PFSK-1 (cell line): ENCODE measurements around the gene C3orf20.

Source experiments
- FOXP2 ChIP-seq: optimal IDR thresholded peaks from 2 replicates; pipeline ENCODE3; 2011; ENCODE audit warnings: borderline replicate concordance, control low read depth, inconsistent platforms; ENCODE audit not compliant: insufficient read depth; ENCODE audit errors: extremely low read length, extremely low read depth
- POLR2AphosphoS5 ChIP-seq: IDR thresholded peaks from 2 replicates; pipeline ENCODE4 v1.6.1; 2012; ENCODE audit warnings: low read depth, mild to moderate bottlenecking, control low read depth, low read length, moderate library complexity
- SIN3A ChIP-seq: IDR thresholded peaks from 2 replicates; pipeline ENCODE4 v1.6.1; 2012; ENCODE audit warnings: mild to moderate bottlenecking, low read length, moderate library complexity, borderline replicate concordance; ENCODE audit not compliant: insufficient read depth
- TAF1 ChIP-seq: IDR thresholded peaks from 2 replicates; pipeline ENCODE4 v1.6.1; 2012; ENCODE audit warnings: low read length, control low read depth, borderline replicate concordance; ENCODE audit not compliant: insufficient read depth
- TF ChIP-seq, protein P1 (sequence below), 2 experiments: IDR thresholded peaks; 2 replicates each; pipeline versions ENCODE4 v1.6.1 to v1.8.0; 2011 to 2012; ENCODE audit warnings: low read depth in 2 of 2, low read length in 2 of 2, control low read depth in 1 of 2, inconsistent platforms in 1 of 2, mild to moderate bottlenecking in 1 of 2, moderate library complexity in 1 of 2; ENCODE audit not compliant: insufficient read depth in 1 of 2

Gene C3orf20

GRCh38 chr3:14783480-14784086 lies 108.6 kb downstream of the C3orf20 start:
- TF ChIP-seq, protein P1, sequence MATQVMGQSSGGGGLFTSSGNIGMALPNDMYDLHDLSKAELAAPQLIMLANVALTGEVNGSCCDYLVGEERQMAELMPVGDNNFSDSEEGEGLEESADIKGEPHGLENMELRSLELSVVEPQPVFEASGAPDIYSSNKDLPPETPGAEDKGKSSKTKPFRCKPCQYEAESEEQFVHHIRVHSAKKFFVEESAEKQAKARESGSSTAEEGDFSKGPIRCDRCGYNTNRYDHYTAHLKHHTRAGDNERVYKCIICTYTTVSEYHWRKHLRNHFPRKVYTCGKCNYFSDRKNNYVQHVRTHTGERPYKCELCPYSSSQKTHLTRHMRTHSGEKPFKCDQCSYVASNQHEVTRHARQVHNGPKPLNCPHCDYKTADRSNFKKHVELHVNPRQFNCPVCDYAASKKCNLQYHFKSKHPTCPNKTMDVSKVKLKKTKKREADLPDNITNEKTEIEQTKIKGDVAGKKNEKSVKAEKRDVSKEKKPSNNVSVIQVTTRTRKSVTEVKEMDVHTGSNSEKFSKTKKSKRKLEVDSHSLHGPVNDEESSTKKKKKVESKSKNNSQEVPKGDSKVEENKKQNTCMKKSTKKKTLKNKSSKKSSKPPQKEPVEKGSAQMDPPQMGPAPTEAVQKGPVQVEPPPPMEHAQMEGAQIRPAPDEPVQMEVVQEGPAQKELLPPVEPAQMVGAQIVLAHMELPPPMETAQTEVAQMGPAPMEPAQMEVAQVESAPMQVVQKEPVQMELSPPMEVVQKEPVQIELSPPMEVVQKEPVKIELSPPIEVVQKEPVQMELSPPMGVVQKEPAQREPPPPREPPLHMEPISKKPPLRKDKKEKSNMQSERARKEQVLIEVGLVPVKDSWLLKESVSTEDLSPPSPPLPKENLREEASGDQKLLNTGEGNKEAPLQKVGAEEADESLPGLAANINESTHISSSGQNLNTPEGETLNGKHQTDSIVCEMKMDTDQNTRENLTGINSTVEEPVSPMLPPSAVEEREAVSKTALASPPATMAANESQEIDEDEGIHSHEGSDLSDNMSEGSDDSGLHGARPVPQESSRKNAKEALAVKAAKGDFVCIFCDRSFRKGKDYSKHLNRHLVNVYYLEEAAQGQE (IDR thresholded peaks at IDR 0.05; ENCODE audit: insufficient read depth in 1 of 2, low read depth in 2 of 2, low read length in 2 of 2), result no peak
- TF ChIP-seq FOXP2, result no peak
- TF ChIP-seq SIN3A, result no peak
- no peak for TF ChIP-seq POLR2AphosphoS5
- no peak for TF ChIP-seq TAF1

- TF ChIP-seq POLR2AphosphoS5 (no peak), FOXP2 (no peak), TAF1 (no peak), SIN3A (no peak)
- TF ChIP-seq, protein P1 (IDR thresholded peaks at IDR 0.05; ENCODE audit: insufficient read depth in 1 of 2, low read depth in 2 of 2, low read length in 2 of 2), result no peak
Observed at GRCh38 chr3:14784087-14784681, 109.2 kb downstream of the C3orf20 start.

DNA sequence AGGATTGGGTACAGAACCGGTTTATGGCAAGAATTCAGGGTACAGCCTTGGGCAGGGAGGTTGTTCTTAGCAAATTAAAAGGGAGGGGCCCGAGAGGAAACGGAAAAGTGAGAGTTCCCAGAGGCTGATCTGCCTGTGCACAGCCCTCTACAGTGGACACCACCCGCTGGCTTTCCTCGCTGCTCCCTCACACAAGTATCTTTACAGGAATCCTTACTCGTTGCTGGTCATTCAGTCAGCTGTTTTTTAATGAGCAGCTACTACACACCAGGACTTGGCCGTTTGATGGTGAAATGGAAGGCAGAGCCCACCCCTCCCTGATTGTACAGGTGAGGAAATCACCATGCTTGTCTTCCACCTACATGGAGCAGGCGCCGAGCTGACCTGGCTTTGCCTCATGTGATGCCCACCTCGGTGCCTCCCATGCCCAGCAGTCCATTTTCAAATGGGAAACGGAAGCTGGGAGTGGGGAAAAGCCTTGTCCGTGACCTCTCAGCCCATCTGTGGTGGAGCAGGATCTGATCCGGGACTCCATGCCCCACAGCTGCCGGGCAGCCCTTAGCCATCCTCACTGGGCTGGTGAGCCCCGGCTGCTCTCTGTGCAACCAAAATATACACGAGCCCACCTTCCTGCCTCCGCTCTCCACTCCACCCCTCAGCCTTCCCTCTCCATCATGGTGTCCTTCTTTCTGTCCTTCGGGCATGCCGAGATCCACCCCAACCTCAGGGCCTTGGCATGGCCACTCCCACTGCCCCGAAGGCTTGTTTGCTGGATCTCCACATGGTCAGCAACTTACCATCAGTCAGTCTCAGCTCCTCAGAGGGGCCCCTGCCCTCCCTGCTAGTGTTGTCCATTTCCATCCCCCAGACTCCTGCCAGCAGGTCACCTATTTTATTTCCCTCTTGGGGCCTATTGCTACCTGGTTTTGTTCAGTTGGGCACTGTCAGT lies 110.5 kb downstream of the C3orf20 start:
- TF ChIP-seq POLR2AphosphoS5 (no peak), TAF1 (no peak)

- TF ChIP-seq SIN3A, result no peak
- TF ChIP-seq, protein P1 (IDR thresholded peaks at IDR 0.05; ENCODE audit: insufficient read depth in 1 of 2, low read depth in 2 of 2, low read length in 2 of 2), result no peak
- TF ChIP-seq FOXP2, result no peak
- TF ChIP-seq TAF1, result no peak
- TF ChIP-seq POLR2AphosphoS5, result no peak
Observed at GRCh38 chr3:14786369-14786768, 111.4 kb downstream of the C3orf20 start.

DNA sequence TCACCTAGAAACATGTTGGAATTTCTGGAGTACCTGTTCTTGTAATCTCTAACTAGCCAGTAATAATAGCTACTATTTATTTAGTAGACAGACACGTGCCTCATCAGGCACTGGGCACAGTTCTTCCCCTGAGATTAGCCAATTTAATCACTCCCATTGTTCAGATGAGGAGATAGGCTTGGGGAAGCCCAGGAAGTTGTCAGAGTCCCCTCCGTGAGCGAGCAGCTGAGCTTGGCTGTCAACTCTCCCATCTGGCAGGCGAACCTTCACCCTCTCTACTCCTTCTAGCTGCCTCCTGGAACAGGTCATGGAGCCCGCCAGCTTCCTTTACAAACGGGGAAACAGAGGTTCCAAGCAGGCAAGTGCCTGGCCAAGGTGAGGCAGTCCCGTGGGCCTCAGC lies 112.7 kb downstream of the C3orf20 start:
- TF ChIP-seq TAF1 (no peak), FOXP2 (no peak), SIN3A (no peak), POLR2AphosphoS5 (no peak)
- TF ChIP-seq, protein P1 (IDR thresholded peaks at IDR 0.05; ENCODE audit: insufficient read depth in 1 of 2, low read depth in 2 of 2, low read length in 2 of 2), result no peak
